Measurements from ENCODE around the gene DEFB124.

The DEFB124 gene

GRCh38 chr20:31515775-31516107 is 40.8 kb upstream of the DEFB124 start:
- peak overlapping the region; percentile 79 for H3K4me2 ChIP-seq (ENCODE audit: low read depth, low read length, poor library complexity, severe bottlenecking)
- H3K9me2 ChIP-seq (replicated peaks; ENCODE audit: insufficient read depth, low read length): no peaks in the 10 kb centered on the region
- peak overlapping the region; percentile 86 for H3K9ac ChIP-seq (ENCODE audit: low read length)
- H3K9me3 ChIP-seq (ENCODE audit: insufficient read depth, low read length): no peaks in the 10 kb centered on the region
- no peak for TF ChIP-seq EZH2phosphoT487 (conservative IDR thresholded peaks at IDR 0.05; ENCODE audit: low read length)
- no peak for TF ChIP-seq CTCF (IDR thresholded peaks at IDR 0.05; ENCODE audit: insufficient read depth, low read length, poor library complexity, severe bottlenecking)
- no peaks in the 10 kb centered on the region for H3K36me3 ChIP-seq (ENCODE audit: low read length)
- H3K4me3 ChIP-seq (ENCODE audit: insufficient read depth, low read length, poor library complexity, severe bottlenecking): peak overlapping the region; percentile 91
- no peaks in the 10 kb centered on the region for H3K27me3 ChIP-seq (ENCODE audit: low read length)
- H3K27ac ChIP-seq (ENCODE audit: low read depth, low read length): no peak overlapping the region
- no peak overlapping the region for H2AFZ ChIP-seq (ENCODE audit: low read depth, low read length, severe bottlenecking)
- H4K20me1 ChIP-seq (ENCODE audit: low read depth, low read length): no peaks in the 10 kb centered on the region
- H3F3A ChIP-seq (ENCODE audit: insufficient read depth): no peaks in the 10 kb centered on the region
- H3K79me2 ChIP-seq (ENCODE audit: insufficient read depth, low read length): peaks cover 56% of the 10 kb centered on the region

DNA sequence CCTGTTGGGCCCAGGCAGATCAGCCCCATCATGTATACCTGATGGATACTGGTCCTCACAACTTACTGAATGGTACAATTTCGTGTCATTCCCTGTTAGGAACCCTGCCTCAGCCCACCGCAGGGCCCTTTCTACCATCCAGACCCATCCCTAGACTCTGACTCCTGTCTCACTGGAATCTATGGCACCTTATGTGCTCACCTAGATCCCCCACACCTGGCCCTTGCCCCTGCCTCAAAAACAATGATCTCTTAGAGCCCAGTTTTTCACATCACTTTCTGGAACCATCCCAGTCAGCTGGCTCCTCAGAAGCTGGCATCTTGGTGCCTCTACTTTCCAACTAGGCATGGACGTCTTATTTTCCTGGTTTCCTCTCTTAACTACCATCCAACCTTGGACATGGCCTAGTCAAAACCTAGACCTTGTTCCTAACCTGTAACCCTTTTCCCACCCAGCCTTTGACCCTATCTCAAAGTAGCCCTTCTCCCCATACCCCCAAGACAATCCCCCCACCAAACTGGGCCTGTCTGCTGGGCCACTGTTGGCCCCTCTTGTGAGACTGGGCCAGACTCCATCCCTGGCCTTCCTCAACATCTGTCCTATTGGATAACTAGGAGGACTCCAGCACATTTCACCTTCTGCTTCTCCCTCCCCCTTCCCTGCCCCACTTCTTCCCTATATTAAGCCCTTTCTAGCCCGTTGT is 40.3 kb upstream of the DEFB124 start:
- H3K9ac ChIP-seq (ENCODE audit: low read length): peak overlapping the region; percentile 86
- H3K9me3 ChIP-seq (ENCODE audit: insufficient read depth, low read length): no peaks in the 10 kb centered on the region
- H2AFZ ChIP-seq (ENCODE audit: low read depth, low read length, severe bottlenecking): peak overlapping the region; percentile 90
- peak overlapping the region; percentile 79 for H3K4me2 ChIP-seq (ENCODE audit: low read depth, low read length, poor library complexity, severe bottlenecking)
- no peaks in the 10 kb centered on the region for H3F3A ChIP-seq (ENCODE audit: insufficient read depth)
- no peaks in the 10 kb centered on the region for H3K36me3 ChIP-seq (ENCODE audit: low read length)
- H3K27ac ChIP-seq (ENCODE audit: low read depth, low read length): no peak overlapping the region
- no peaks in the 10 kb centered on the region for H4K20me1 ChIP-seq (ENCODE audit: low read depth, low read length)
- peak overlapping the region; percentile 91 for H3K4me3 ChIP-seq (ENCODE audit: insufficient read depth, low read length, poor library complexity, severe bottlenecking)
- H3K79me2 ChIP-seq (ENCODE audit: insufficient read depth, low read length): peaks cover 51% of the 10 kb centered on the region
- no peak for TF ChIP-seq EZH2phosphoT487 (conservative IDR thresholded peaks at IDR 0.05; ENCODE audit: low read length)
- TF ChIP-seq CTCF (IDR thresholded peaks at IDR 0.05; ENCODE audit: insufficient read depth, low read length, poor library complexity, severe bottlenecking): no peak
- H3K9me2 ChIP-seq (replicated peaks; ENCODE audit: insufficient read depth, low read length): no peaks in the 10 kb centered on the region
- no peaks in the 10 kb centered on the region for H3K27me3 ChIP-seq (ENCODE audit: low read length)

- TF ChIP-seq CTCF (IDR thresholded peaks at IDR 0.05; ENCODE audit: insufficient read depth, low read length, poor library complexity, severe bottlenecking) (peak; percentile 63), EZH2phosphoT487 (conservative IDR thresholded peaks at IDR 0.05; ENCODE audit: low read length) (no peak)
- no peaks in the 10 kb centered on the region for H3K9me2 ChIP-seq (replicated peaks; ENCODE audit: insufficient read depth, low read length)
- H3K9ac ChIP-seq (ENCODE audit: low read length): peak within 1 kb of the TSS; percentile 86
- no peaks in the 10 kb centered on the region for H4K20me1 ChIP-seq (ENCODE audit: low read depth, low read length)
- H3K79me2 ChIP-seq (ENCODE audit: insufficient read depth, low read length): peaks cover 43% of the 10 kb centered on the region
- H3K4me2 ChIP-seq (ENCODE audit: low read depth, low read length, poor library complexity, severe bottlenecking): peak within 1 kb of the TSS; percentile 79
- H3F3A ChIP-seq (ENCODE audit: insufficient read depth): no peaks in the 10 kb centered on the region
- peak within 1 kb of the TSS; percentile 91 for H3K4me3 ChIP-seq (ENCODE audit: insufficient read depth, low read length, poor library complexity, severe bottlenecking)
- H2AFZ ChIP-seq (ENCODE audit: low read depth, low read length, severe bottlenecking): peak within 1 kb of the TSS; percentile 90
- H3K9me3 ChIP-seq (ENCODE audit: insufficient read depth, low read length): no peaks in the 10 kb centered on the region
- no peaks in the 10 kb centered on the region for H3K27me3 ChIP-seq (ENCODE audit: low read length)
- H3K27ac ChIP-seq (ENCODE audit: low read depth, low read length): no peak within 1 kb of the TSS
- H3K36me3 ChIP-seq (ENCODE audit: low read length): no peaks in the 10 kb centered on the region
These were observed 39.5 kb upstream of the DEFB124 start, which contains the start of gene HM13 for GRCh38 chr20:31514154-31515071. Gene HM13, plus strand, starts transcription at chr20:31514442. Its CDS starts 110 bp downstream, at chr20:31514552.
